ENCODE results near the gene AGAP3.
A peak's percentile ranks its signal among the peaks of the same experiment; 100 is the strongest.

The AGAP3 gene

DNA sequence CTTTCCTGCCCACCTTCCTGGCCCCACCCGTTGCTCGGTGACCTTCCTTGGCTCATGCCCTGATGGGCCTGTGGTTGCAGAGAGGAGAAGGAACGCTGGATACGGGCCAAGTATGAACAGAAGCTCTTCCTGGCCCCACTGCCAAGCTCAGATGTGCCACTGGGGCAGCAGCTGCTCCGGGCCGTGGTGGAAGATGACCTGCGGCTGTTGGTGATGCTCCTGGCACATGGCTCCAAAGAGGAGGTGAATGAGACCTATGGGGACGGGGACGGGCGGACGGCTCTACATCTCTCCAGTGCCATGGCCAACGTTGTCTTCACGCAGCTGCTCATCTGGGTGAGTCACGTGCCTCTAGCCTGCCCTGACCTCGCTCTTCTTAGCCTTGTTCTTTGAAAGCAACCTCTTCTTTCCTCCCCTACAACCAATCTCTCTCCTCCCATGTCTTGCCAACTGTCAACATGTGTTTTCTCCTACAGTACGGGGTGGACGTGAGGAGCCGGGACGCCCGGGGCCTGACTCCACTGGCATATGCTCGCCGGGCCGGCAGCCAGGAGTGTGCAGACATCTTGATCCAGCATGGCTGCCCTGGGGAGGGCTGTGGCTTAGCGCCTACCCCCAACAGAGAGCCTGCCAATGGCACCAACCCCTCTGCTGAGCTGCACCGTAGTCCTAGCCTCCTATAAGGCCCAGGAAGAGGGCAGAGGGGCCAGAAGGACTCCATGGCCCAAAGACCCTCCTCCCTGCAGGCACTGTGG lies 57.2 kb downstream of the AGAP3 start:
- TF ChIP-seq, protein P1, sequence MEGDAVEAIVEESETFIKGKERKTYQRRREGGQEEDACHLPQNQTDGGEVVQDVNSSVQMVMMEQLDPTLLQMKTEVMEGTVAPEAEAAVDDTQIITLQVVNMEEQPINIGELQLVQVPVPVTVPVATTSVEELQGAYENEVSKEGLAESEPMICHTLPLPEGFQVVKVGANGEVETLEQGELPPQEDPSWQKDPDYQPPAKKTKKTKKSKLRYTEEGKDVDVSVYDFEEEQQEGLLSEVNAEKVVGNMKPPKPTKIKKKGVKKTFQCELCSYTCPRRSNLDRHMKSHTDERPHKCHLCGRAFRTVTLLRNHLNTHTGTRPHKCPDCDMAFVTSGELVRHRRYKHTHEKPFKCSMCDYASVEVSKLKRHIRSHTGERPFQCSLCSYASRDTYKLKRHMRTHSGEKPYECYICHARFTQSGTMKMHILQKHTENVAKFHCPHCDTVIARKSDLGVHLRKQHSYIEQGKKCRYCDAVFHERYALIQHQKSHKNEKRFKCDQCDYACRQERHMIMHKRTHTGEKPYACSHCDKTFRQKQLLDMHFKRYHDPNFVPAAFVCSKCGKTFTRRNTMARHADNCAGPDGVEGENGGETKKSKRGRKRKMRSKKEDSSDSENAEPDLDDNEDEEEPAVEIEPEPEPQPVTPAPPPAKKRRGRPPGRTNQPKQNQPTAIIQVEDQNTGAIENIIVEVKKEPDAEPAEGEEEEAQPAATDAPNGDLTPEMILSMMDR (conservative IDR thresholded peaks at IDR 0.05; ENCODE audit: low read depth, low read length), result no peak
- no peak overlapping the region for H3K4me3 ChIP-seq (ENCODE audit: low read depth, low read length)
- DNase-seq (ENCODE audit: low read depth), result no peak

DNA sequence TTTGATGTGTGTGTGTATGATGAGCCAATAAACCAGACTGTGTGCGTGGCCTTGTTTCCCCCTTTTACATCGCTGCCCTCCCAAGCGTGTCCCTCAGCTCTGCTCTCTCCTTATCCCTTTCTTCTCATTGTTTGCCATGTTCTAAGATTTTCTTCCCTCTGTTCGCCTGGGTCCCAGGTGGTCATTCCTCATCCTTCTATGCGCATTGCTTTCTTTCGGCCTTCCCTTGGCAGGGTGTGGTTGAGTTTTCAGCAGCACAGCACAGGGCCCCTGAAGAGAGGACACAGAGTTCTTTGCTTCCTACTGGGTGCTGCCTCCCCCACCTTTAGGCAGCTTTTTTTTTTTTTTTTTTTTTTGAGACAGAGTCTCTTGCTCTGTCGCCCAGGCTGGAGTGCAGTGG lies 58.1 kb downstream of the AGAP3 start:
- no peak overlapping the region for H3K4me3 ChIP-seq (ENCODE audit: low read depth, low read length)
- TF ChIP-seq, protein P1 (conservative IDR thresholded peaks at IDR 0.05; ENCODE audit: low read depth, low read length), result no peak
- DNase-seq (ENCODE audit: low read depth), result no peak

DNA sequence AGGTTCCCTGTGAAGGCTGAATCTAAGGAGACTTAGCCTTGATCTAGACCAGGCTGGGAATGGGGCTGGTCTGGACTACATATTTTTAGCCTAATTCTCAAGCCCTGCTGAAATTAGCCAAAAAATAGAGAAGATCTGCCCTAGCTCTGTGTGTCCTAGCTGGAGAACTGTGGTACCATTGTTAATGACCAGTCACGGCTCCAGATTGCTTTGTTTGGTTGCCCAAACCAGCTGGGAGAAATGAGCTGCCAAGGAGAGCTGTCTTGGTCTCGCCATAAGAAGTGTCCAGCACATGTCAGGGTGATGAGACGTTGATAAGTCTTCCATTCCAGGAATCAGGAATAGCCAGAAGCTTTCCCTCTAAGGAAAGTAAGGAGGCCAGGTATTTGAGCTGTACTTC lies 60.5 kb downstream of the AGAP3 start:
- DNase-seq (ENCODE audit: low read depth), result no peak
- TF ChIP-seq, protein P1 (conservative IDR thresholded peaks at IDR 0.05; ENCODE audit: low read depth, low read length), result no peak
- H3K4me3 ChIP-seq (ENCODE audit: low read depth, low read length), result no peak overlapping the region

DNA sequence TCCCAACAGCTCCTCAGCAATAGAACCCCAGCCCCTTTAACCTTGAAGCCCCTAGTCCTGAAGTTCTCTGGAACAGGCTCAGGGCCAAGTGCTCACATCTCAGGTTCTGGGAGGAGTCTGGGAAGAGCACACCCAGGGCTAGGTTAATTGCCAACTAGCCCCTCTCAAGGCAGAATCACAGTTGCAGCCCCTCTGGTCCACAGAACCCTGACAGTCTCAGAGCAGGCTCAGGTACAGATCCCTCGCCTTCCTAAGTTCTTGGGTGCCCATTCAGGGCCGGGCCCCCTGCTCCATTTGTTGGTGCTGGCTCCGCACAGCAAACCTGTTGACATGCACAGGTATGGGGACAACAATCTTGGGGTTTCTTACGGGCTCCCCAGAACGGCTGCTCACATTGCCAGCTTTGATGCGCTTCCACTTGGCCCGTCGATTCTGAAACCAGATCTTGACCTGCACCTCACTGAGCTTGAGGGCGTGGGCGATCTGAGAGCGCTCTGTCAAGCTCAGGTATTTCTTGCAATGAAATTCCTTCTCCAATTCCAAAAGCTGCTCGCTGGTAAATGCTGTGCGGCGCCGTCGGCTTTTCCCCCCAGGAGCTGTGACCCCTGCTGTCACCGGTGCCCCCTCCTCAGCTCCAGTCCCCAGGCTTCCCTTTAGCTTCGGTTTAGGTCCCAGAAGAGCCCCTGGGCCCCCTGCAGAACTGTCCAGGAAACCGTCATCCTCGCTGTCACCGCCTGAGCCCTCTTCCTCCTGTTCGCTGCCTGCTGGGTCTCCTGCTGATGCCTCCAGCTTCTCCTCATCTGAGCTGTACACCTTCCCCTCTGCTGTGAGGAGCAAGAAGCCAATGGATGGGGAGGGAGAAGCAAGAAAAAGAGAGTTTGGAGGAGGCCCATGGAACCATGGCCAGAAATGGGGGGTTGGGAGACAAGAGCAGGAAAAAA lies 62.3 kb downstream of the AGAP3 start:
- H3K4me3 ChIP-seq (ENCODE audit: low read depth, low read length), result no peak overlapping the region
- TF ChIP-seq, protein P1 (conservative IDR thresholded peaks at IDR 0.05; ENCODE audit: low read depth, low read length), result no peak
- no peak for DNase-seq (ENCODE audit: low read depth)

DNA sequence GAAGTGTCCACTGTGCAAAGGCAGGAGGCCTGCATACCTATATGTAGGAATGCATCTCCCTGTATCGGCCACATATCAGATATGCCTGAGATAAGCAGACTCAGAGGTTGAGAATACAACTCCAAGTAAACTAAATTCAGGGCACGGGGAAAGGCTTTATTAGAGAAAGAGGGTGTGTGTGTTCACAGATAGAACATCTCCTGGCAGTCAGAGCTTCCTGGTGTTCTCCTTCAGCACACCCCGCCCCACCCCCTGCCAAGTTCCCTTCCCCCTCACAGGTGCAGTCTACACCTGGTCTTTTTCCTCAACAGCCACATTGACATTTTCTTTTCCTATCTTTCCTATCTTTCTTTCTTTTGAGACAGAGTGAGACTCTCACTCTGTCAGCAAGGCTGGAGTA lies 64.1 kb downstream of the AGAP3 start:
- no peak for DNase-seq (ENCODE audit: low read depth)
- TF ChIP-seq, protein P1 (conservative IDR thresholded peaks at IDR 0.05; ENCODE audit: low read depth, low read length), result no peak

DNA sequence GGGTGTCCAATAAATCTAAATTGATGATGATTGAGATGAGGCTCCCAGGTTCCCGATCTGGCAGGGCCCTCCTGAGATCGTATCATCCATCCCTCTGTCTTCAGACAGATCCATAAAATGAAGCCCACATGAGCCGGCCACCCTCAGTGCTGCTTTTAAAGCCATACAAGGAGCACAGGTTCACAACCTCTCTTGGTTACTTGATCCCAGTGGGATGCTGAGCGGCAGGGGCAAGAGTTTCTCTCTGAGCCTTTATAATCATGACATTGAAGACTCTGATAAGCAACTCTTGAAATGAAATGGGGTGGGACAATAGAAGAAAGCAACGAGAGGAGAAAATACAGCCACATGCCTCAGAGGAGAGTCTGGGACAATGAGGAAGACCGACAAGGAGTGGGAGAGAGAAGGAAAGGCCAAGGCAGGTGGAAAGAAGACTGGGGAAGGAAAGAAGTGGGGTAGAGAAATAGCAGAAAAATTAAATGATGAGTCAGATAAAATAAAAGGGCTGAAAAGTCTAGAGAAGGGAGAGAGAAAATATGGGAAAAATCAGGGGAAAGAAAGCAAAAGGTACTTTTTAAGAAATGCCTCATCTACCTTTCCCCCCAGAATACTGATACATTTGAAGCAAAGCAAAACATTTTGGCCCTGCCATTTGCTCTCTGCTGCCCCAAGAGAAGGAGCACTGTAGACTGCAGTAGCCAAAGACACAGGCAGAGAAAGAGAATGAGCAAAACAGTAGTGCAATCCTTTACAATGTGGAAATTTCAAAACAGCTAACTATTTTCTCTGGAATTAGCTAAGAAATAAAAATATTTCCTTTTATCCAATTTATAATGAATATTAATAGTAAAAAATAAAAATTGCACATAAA lies 66.6 kb downstream of the AGAP3 start:
- no peak overlapping the region for H3K4me3 ChIP-seq (ENCODE audit: low read depth, low read length)
- DNase-seq (ENCODE audit: low read depth), result no peak

More for the DNA sequence above, 64.1 kb downstream of the AGAP3 start:
- no peak overlapping the region for H3K4me3 ChIP-seq (ENCODE audit: low read depth, low read length)

More for the DNA sequence above, 66.6 kb downstream of the AGAP3 start:
- TF ChIP-seq, protein P1 (conservative IDR thresholded peaks at IDR 0.05; ENCODE audit: low read depth, low read length), result peak; percentile 46

Data from choroid plexus epithelial cell (primary cell).